WERI-Rb-1 (cell line): ENCODE results near the gene DCLK1.

Experiments
- DNase-seq: peaks from one replicate; pipeline ENCODE4 v3.0.0-alpha.2; 2020
- H3K27ac ChIP-seq: fragments of 250-450 bp; sonication (Bioruptor Pico); 2 replicates; pipeline ENCODE4 v1.5.1; 2020; ENCODE audit warnings: mild to moderate bottlenecking, moderate library complexity
- H3K27me3 ChIP-seq: fragments of 250-450 bp; sonication (Bioruptor Pico); 2 replicates; pipeline ENCODE4 v1.5.1; 2021; ENCODE audit warnings: mild to moderate bottlenecking, low read depth, moderate library complexity; ENCODE audit not compliant: insufficient read depth, severe bottlenecking
- H3K36me3 ChIP-seq: fragments of 250-450 bp; sonication (Bioruptor Pico); 2 replicates; pipeline ENCODE4 v1.5.1; 2020; ENCODE audit warnings: mild to moderate bottlenecking, moderate library complexity
- H3K4me3 ChIP-seq: 2 replicates; pipeline ENCODE4 v1.5.1; 2011; ENCODE audit warnings: low read depth, mild to moderate bottlenecking, control low read depth, low read length
- H3K9me3 ChIP-seq: fragments of 250-450 bp; sonication (Bioruptor Pico); 2 replicates; pipeline ENCODE4 v1.5.1; 2021; ENCODE audit warnings: mild to moderate bottlenecking, moderate library complexity; ENCODE audit not compliant: severe bottlenecking
- CTCF ChIP-seq: IDR thresholded peaks from 2 replicates; pipeline ENCODE4 v1.5.1; 2011; ENCODE audit warnings: low read depth, mild to moderate bottlenecking, control low read depth, inconsistent platforms, low read length

Gene DCLK1

GRCh38 chr13:35957241-35957731 lies 173.9 kb downstream of the DCLK1 start:
- Histone ChIP-seq H3K9me3 (no peaks in the 10 kb centered on the region), H3K27me3 (no peaks in the 10 kb centered on the region), H3K4me3 (no peak overlapping the region), H3K36me3 (no peaks in the 10 kb centered on the region), H3K27ac (no peak overlapping the region)
- TF ChIP-seq CTCF = no peak
- DNase-seq = no peak

GRCh38 chr13:35956074-35956473 lies 175.1 kb downstream of the DCLK1 start:
- Histone ChIP-seq H3K9me3 (no peaks in the 10 kb centered on the region), H3K4me3 (no peak overlapping the region), H3K27me3 (no peaks in the 10 kb centered on the region), H3K36me3 (no peaks in the 10 kb centered on the region), H3K27ac (no peak overlapping the region)
- no peak for DNase-seq
- no peak for TF ChIP-seq CTCF

- DNase-seq = no peak
- Histone ChIP-seq H3K27ac (no peak overlapping the region), H3K36me3 (no peaks in the 10 kb centered on the region)
Observed at GRCh38 chr13:35954207-35954560, 177.0 kb downstream of the DCLK1 start.

GRCh38 chr13:35953537-35954206 lies 177.5 kb downstream of the DCLK1 start:
- H3K4me3 ChIP-seq = peak overlapping the region; percentile 32
- peak; percentile 62 for DNase-seq
- H3K27ac ChIP-seq = no peak overlapping the region

More at GRCh38 chr13:35954207-35954560, 177.0 kb downstream of the DCLK1 start:
- Histone ChIP-seq H3K27me3 (no peaks in the 10 kb centered on the region), H3K9me3 (no peaks in the 10 kb centered on the region), H3K4me3 (no peak overlapping the region)
- no peak for TF ChIP-seq CTCF

GRCh38 chr13:35947315-35947714 lies 183.9 kb downstream of the DCLK1 start:
- H3K4me3 ChIP-seq = no peak overlapping the region
- no peak overlapping the region for H3K27ac ChIP-seq
- H3K9me3 ChIP-seq = no peaks in the 10 kb centered on the region
- no peak for TF ChIP-seq CTCF
- H3K36me3 ChIP-seq = no peaks in the 10 kb centered on the region; the same call in 1 of the 2 replicates
- no peak for DNase-seq
- no peaks in the 10 kb centered on the region for H3K27me3 ChIP-seq

More at GRCh38 chr13:35953537-35954206, 177.5 kb downstream of the DCLK1 start:
- H3K27me3 ChIP-seq = no peaks in the 10 kb centered on the region
- H3K36me3 ChIP-seq = no peaks in the 10 kb centered on the region
- TF ChIP-seq CTCF = peak; percentile 70
- H3K9me3 ChIP-seq = no peaks in the 10 kb centered on the region

- no peaks in the 10 kb centered on the region for H3K9me3 ChIP-seq
- no peak overlapping the region for H3K27ac ChIP-seq
- no peaks in the 10 kb centered on the region for H3K27me3 ChIP-seq
- no peak overlapping the region for H3K4me3 ChIP-seq
- H3K36me3 ChIP-seq = no peaks in the 10 kb centered on the region; the same call in 1 of the 2 replicates
- no peak for DNase-seq
- no peak for TF ChIP-seq CTCF
Observed at GRCh38 chr13:35945368-35945767, 185.8 kb downstream of the DCLK1 start.
